ENCODE measurements around the gene CRLF3. TPM values are rescaled to one million over a fixed set of nuclear protein-coding genes. Genes with fewer than 3 reads are reported as not detected.
"Not testable (repeated sequence)": the region's sequence is repeated elsewhere in the genome, so short reads cannot be mapped to it uniquely, and the experiment has no call there.

The CRLF3 gene
- total RNA-seq, 1 donor: 12.5 TPM

GRCh38 chr17:30827082-30827481, 2.6 kb upstream of the CRLF3 start:
- H3K4me3 ChIP-seq (ENCODE audit: low read depth, low read length): no peak overlapping the region
- DNase-seq (ENCODE audit: low read depth): no peak
- no peak for TF ChIP-seq CTCF (IDR thresholded peaks at IDR 0.05; ENCODE audit: insufficient read depth, low read length)

GRCh38 chr17:30824002-30824355, 513 bp downstream of the CRLF3 start:
- H3K4me3 ChIP-seq (ENCODE audit: low read depth, low read length): peak overlapping the region; percentile 90
- DNase-seq (ENCODE audit: low read depth): no peak
- TF ChIP-seq CTCF (IDR thresholded peaks at IDR 0.05; ENCODE audit: insufficient read depth, low read length): no peak

GRCh38 chr17:30823421-30823820, 1.1 kb downstream of the CRLF3 start:
- no peak for TF ChIP-seq CTCF (IDR thresholded peaks at IDR 0.05; ENCODE audit: insufficient read depth, low read length)
- H3K4me3 ChIP-seq (ENCODE audit: low read depth, low read length): peak overlapping the region; percentile 90
- no peak for DNase-seq (ENCODE audit: low read depth)

GRCh38 chr17:30822919-30823318, 1.6 kb downstream of the CRLF3 start:
- not testable (repeated sequence) for H3K4me3 ChIP-seq (ENCODE audit: low read depth, low read length); DNase-seq (ENCODE audit: low read depth)

GRCh38 chr17:30821871-30822723, 2.4 kb downstream of the CRLF3 start:
- TF ChIP-seq CTCF (IDR thresholded peaks at IDR 0.05; ENCODE audit: insufficient read depth, low read length): no peak
- no peak overlapping the region for H3K4me3 ChIP-seq (ENCODE audit: low read depth, low read length)
- no peak for DNase-seq (ENCODE audit: low read depth)

GRCh38 chr17:30819971-30820705, 4.4 kb downstream of the CRLF3 start:
- peak; percentile 38 for DNase-seq (ENCODE audit: low read depth)
- no peak overlapping the region for H3K4me3 ChIP-seq (ENCODE audit: low read depth, low read length)
- no peak for TF ChIP-seq CTCF (IDR thresholded peaks at IDR 0.05; ENCODE audit: insufficient read depth, low read length)

GRCh38 chr17:30816165-30816564, 8.3 kb downstream of the CRLF3 start:
- no peak for TF ChIP-seq CTCF (IDR thresholded peaks at IDR 0.05; ENCODE audit: insufficient read depth, low read length)
- no peak overlapping the region for H3K4me3 ChIP-seq (ENCODE audit: low read depth, low read length)
- DNase-seq (ENCODE audit: low read depth): no peak

- H3K4me3 ChIP-seq (ENCODE audit: low read depth, low read length): not testable (repeated sequence)
- peak; percentile 40 for DNase-seq (ENCODE audit: low read depth)
These were observed 9.6 kb downstream of the CRLF3 start for GRCh38 chr17:30814860-30815259.

- H3K4me3 ChIP-seq (ENCODE audit: low read depth, low read length); DNase-seq (ENCODE audit: low read depth): not testable (repeated sequence)
These were observed 10.3 kb downstream of the CRLF3 start for GRCh38 chr17:30814236-30814635.
